ENCODE results near the gene KHDC1. TPM values are rescaled to one million over a fixed set of nuclear protein-coding genes. Genes with fewer than 3 reads are reported as not detected.
"Not testable (repeated sequence)": the region's sequence is repeated elsewhere in the genome, so short reads cannot be mapped to it uniquely, and the experiment has no call there.

KHDC1 gene
- total RNA-seq, 2 donors from 2014 or later, result 0.69 to 1.8 TPM

DNA sequence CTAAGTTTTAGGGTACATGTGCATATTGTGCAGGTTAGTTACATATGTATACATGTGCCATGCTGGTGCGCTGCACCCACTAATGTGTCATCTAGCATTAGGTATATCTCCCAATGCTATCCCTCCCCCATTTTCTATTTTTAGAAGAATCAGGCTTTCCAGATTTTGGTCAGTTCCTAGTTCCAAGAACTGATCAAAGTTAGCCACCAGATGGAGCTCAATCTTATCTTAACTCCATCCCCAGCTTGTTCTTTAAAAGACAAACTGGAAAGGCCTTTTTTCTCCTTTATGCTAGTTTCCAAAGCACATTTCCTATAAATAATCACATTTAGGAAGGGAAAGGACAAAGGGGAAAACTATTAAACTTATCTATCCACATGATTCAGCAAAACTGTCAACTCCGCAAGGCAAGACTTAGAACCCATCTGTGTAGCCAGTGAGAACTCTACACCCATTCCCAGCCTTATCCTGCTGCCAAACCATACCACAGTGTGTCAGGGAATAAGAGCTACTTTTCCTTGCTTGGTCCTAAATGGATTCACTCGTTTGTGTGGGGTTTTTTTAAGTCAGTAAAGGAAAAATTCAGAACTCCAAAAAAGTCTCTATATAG lies 22.8 kb upstream of the KHDC1 start:
- DNase-seq, result no peak
- H3K27ac ChIP-seq, result no peak overlapping the region
- TF ChIP-seq, protein P1, sequence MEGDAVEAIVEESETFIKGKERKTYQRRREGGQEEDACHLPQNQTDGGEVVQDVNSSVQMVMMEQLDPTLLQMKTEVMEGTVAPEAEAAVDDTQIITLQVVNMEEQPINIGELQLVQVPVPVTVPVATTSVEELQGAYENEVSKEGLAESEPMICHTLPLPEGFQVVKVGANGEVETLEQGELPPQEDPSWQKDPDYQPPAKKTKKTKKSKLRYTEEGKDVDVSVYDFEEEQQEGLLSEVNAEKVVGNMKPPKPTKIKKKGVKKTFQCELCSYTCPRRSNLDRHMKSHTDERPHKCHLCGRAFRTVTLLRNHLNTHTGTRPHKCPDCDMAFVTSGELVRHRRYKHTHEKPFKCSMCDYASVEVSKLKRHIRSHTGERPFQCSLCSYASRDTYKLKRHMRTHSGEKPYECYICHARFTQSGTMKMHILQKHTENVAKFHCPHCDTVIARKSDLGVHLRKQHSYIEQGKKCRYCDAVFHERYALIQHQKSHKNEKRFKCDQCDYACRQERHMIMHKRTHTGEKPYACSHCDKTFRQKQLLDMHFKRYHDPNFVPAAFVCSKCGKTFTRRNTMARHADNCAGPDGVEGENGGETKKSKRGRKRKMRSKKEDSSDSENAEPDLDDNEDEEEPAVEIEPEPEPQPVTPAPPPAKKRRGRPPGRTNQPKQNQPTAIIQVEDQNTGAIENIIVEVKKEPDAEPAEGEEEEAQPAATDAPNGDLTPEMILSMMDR (IDR thresholded peaks at IDR 0.05), result peak; percentile 13
- no peaks in the 10 kb centered on the region for H3K36me3 ChIP-seq
- intact Hi-C loops (cut with DNase I), result loop anchor here (5.0 kb wide), 1 partner anchor 42 kb away; no protein-coding TSS in a partner anchor
- H3K27me3 ChIP-seq, result no peaks in the 10 kb centered on the region
- no peaks in the 10 kb centered on the region for H3K9me3 ChIP-seq
- H3K4me1 ChIP-seq, result no peaks in the 10 kb centered on the region
- H3K4me3 ChIP-seq, result no peak overlapping the region
- H3K9ac ChIP-seq (ENCODE audit: low read depth in 2 of 2, low read length in 2 of 2), result no peak overlapping the region

DNA sequence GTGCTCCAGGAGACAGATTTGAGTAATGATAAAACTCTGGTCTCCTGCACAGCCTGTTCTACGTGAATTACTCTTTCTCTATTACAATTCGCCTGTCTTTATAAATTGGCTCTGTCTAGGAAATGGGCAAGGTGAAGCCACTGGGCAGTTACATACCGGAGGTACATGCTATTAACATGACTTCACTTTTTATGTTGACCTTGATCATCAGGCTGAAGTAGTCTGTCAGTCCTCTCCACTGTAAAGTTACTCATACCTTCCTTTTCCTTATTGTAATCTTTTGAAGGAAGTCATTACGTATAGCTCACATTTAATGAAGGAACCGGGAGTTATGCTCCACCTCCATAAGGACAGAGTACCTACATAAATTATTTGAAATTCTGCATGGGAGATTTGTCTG lies 19.9 kb upstream of the KHDC1 start:
- no peaks in the 10 kb centered on the region for H3K27me3 ChIP-seq
- intact Hi-C loops (cut with DNase I), result no loop called here
- no peaks in the 10 kb centered on the region for H3K9me3 ChIP-seq
- TF ChIP-seq, protein P1 (IDR thresholded peaks at IDR 0.05), result no peak
- no peak for DNase-seq
- H3K36me3 ChIP-seq, result no peaks in the 10 kb centered on the region
- H3K9ac ChIP-seq (ENCODE audit: low read depth in 2 of 2, low read length in 2 of 2), result no peak overlapping the region
- no peaks in the 10 kb centered on the region for H3K4me1 ChIP-seq
- no peak overlapping the region for H3K27ac ChIP-seq
- no peak overlapping the region for H3K4me3 ChIP-seq

DNA sequence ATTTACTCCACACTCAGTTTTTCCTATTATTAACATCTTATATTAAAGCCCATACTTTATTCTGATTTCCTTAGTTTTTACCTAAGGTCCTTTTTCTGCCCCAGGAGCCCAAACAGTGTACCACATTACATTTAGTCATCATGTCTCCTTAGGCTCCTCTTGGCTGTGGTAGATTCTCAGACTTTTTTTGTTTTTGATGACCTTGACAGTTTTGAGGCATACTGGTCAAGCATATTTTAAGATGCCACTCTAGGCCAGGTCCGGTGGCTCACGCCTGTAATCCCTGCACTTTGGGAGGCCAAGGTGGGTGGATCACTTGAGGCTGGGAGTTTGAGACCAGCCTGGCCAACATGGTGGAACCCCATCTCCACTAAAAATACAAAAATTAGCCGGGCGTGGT lies 18.7 kb upstream of the KHDC1 start:
- intact Hi-C loops (cut with DNase I); H3K27me3 ChIP-seq; H3K4me1 ChIP-seq; H3K36me3 ChIP-seq; H3K9ac ChIP-seq (ENCODE audit: low read depth in 2 of 2, low read length in 2 of 2); H3K27ac ChIP-seq; H3K4me3 ChIP-seq; H3K9me3 ChIP-seq; DNase-seq: not testable (repeated sequence)

DNA sequence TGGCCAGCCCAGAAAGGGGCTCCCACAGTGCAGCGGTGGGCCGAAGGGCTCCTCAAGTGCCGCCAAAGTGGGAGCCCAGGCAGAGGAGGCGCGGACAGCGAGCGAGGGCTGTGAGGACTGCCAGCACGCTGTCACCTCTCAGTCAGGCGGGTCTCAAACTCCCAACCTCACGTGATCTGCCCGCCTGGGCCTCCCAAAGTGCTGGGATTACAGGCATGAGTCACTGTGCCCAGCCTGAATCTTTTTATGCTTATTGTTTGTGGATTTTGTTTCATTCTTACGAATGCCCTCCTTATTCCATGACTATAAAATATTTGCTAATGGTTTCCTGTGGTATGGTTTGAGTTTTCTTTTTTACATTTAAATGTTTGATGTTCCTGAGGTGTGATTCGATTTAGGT lies 6.3 kb upstream of the KHDC1 start:
- intact Hi-C loops (cut with DNase I); DNase-seq; H3K4me1 ChIP-seq; H3K36me3 ChIP-seq; H3K27me3 ChIP-seq; H3K9me3 ChIP-seq; H3K27ac ChIP-seq; H3K9ac ChIP-seq (ENCODE audit: low read depth in 2 of 2, low read length in 2 of 2); H3K4me3 ChIP-seq: not testable (repeated sequence)

DNA sequence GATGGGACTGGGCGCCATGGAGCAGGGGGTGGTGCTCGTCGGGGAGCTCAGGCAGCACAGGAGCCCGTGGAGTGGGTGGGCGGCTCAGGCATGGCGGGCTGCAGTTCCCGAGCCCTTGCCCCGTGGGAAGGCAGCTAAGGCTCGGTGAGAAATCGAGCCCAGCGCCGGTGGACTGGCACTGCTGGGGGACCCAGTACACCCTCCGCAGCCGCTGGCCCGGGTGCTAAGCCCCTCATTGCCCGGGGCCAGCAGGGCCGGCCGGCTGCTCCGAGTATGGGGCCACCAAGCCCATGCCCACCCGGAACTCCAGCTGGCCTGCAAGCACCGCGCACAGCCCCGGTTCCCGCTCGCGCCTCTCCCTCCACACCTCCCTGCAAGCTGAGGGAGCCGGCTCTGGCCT lies 5.9 kb upstream of the KHDC1 start:
- H3K4me1 ChIP-seq; H3K27me3 ChIP-seq; H3K9ac ChIP-seq (ENCODE audit: low read depth in 2 of 2, low read length in 2 of 2); H3K36me3 ChIP-seq; H3K27ac ChIP-seq; DNase-seq; H3K9me3 ChIP-seq; intact Hi-C loops (cut with DNase I); H3K4me3 ChIP-seq: not testable (repeated sequence)

DNA sequence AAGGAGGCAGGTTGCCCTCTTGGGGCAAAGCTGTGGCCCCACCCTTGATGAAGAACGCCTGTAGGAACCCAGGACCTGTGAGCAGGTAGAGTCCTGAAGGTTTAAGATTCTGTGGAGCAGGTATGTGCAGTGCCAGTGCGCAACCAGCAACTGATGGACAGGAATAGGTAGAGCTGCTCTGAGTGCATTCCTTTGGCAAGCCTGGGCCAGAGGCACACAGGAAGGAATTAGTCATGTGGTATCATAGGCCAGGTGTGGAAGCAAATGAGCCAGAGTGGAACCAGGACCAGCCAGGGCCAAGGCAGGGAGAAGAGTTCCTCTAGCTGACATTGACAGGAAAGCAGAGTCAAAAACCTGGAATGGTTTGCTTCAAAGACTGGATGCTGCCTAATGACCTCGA lies 1.4 kb upstream of the KHDC1 start:
- Histone ChIP-seq H3K27me3 (no peaks in the 10 kb centered on the region), H3K9ac (ENCODE audit: low read depth in 2 of 2, low read length in 2 of 2) (no peak overlapping the region), H3K36me3 (no peaks in the 10 kb centered on the region), H3K4me1 (no peaks in the 10 kb centered on the region), H3K27ac (no peak overlapping the region), H3K9me3 (no peaks in the 10 kb centered on the region), H3K4me3 (no peak overlapping the region)
- DNase-seq, result no peak
- TF ChIP-seq, protein P1 (IDR thresholded peaks at IDR 0.05), result no peak
- intact Hi-C loops (cut with DNase I), result no loop called here

DNA sequence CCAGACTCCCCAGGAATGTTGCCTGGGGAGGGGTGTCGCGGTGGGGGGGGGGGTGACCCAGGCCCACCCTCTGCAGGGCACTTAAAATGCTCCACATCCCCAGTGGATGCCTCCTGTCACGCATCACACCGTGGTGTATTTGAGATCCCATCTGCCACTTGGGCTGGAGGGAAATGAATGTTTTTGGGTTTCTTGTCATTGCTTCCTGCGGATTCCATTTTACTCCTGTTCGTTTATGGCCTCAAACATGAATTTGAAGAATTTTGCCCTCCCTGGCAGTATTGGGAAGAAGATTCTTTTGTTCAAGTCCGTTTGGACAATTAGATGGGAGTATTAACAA lies 544 bp upstream of the KHDC1 start:
- intact Hi-C loops (cut with DNase I), result no loop called here
- Histone ChIP-seq H3K36me3 (no peaks in the 10 kb centered on the region), H3K4me1 (no peaks in the 10 kb centered on the region), H3K9me3 (no peaks in the 10 kb centered on the region), H3K27ac (no peak overlapping the region), H3K9ac (ENCODE audit: low read depth in 2 of 2, low read length in 2 of 2) (peak overlapping the region; percentile 53 to 60), H3K4me3 (peak overlapping the region; percentile 74), H3K27me3 (no peaks in the 10 kb centered on the region)
- TF ChIP-seq, protein P1 (IDR thresholded peaks at IDR 0.05), result no peak
- no peak for DNase-seq
